ENCODE measurements around the gene TTC31.

DNA sequence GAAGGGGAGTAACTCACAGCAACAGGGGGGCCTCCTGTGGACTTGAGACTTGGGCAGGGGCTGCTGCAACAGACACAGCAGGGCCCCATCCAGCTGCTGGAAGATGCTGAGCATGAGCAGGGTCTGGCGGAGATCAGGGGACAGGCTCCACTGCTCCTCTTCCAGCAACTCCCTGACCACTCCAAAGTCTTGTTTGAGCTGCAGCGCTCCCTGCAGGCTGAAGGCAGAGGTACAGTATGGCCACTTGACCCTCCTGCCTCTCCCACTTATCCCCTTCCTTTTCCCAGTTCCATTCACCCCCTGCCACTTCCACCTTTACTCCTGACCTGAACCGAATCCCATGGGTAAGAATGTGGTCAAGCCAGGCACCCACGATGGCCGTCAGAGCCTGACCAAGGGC is 8.0 kb upstream of the TTC31 start:
- TF ChIP-seq, protein P1, sequence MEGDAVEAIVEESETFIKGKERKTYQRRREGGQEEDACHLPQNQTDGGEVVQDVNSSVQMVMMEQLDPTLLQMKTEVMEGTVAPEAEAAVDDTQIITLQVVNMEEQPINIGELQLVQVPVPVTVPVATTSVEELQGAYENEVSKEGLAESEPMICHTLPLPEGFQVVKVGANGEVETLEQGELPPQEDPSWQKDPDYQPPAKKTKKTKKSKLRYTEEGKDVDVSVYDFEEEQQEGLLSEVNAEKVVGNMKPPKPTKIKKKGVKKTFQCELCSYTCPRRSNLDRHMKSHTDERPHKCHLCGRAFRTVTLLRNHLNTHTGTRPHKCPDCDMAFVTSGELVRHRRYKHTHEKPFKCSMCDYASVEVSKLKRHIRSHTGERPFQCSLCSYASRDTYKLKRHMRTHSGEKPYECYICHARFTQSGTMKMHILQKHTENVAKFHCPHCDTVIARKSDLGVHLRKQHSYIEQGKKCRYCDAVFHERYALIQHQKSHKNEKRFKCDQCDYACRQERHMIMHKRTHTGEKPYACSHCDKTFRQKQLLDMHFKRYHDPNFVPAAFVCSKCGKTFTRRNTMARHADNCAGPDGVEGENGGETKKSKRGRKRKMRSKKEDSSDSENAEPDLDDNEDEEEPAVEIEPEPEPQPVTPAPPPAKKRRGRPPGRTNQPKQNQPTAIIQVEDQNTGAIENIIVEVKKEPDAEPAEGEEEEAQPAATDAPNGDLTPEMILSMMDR (IDR thresholded peaks at IDR 0.05; ENCODE audit: low read depth, low read length, missing input control): no peak
- TF ChIP-seq, protein P2, sequence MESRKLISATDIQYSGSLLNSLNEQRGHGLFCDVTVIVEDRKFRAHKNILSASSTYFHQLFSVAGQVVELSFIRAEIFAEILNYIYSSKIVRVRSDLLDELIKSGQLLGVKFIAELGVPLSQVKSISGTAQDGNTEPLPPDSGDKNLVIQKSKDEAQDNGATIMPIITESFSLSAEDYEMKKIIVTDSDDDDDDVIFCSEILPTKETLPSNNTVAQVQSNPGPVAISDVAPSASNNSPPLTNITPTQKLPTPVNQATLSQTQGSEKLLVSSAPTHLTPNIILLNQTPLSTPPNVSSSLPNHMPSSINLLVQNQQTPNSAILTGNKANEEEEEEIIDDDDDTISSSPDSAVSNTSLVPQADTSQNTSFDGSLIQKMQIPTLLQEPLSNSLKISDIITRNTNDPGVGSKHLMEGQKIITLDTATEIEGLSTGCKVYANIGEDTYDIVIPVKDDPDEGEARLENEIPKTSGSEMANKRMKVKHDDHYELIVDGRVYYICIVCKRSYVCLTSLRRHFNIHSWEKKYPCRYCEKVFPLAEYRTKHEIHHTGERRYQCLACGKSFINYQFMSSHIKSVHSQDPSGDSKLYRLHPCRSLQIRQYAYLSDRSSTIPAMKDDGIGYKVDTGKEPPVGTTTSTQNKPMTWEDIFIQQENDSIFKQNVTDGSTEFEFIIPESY (IDR thresholded peaks at IDR 0.05): no peak
- TF ChIP-seq RAD21 (IDR thresholded peaks at IDR 0.05): no peak
